ENCODE data around the gene ZFHX3. TPM values are rescaled to one million over a fixed set of nuclear protein-coding genes. Genes with fewer than 3 reads are reported as not detected.

Gene ZFHX3
- total RNA-seq, 2 experiments from 2014 or later: 2.5 to 2.9 TPM

- POLR2A ChIA-PET: interaction anchor here (0.7 kb wide), 1 partner anchor 506 kb away, joined by 3 read pairs; no protein-coding TSS in a partner anchor
- no peak overlapping the region for H3K4me3 Mint-ChIP-seq
- H3K9me3 Mint-ChIP-seq (ENCODE audit: insufficient read depth): no peaks in the 10 kb centered on the region
- H3K4me1 Mint-ChIP-seq (ENCODE audit: low read depth): peaks cover 2% of the 10 kb centered on the region
- H3K36me3 Mint-ChIP-seq (ENCODE audit: low read depth): peaks cover 11% of the 10 kb centered on the region
- H3K27ac Mint-ChIP-seq: no peak overlapping the region
- H3K27me3 Mint-ChIP-seq (ENCODE audit: low read depth): peaks cover 16% of the 10 kb centered on the region
- CTCF ChIA-PET: no interaction called here
- no peak for DNase-seq
- ATAC-seq: no peak
Measured at GRCh38 chr16:72894293-72895151, 153.4 kb downstream of the ZFHX3 start.

DNA sequence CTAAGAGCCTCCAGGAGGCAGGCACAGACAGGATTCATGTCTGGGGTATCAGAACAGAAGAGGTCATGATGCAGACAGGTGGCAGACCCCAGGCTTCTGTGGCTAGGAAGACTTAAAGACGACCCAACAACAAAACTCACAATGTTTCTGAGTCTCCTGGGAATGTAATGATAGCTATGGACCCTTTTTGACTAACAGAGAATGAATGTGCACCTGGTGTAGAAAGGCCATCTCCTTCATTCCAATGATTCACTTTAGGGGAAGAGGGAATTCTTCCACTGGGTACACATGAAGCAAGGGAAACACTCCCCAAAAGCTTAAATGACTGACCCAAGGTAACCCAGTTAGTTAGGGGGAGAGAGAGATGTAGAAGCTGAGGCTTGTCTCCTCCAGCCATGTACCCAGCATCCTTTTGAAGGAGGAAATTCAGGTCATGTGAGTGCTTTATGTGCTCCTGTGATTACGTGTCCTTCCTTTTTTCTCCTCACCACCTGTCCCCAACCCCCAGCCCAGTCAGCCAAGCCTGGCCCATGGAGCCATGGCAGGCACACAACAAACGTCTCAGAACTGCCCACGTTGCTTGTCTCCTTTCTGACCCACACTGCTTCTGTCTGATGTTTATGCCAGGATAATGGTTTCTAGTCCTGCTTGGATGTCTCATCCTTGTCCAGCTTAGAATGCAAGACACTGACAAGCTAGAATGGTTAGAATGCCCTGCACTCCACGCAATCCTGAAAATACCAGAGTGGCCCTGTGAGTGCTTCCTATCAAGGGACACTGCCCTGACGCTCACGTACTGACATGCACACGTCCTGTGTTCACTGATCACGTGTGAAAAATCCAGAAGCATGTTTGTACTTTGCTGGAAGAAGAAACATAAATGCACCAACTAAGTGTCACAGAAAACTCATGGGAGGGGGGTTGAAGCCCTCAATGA lies 156.4 kb downstream of the ZFHX3 start:
- CTCF ChIA-PET: no interaction called here
- Mint-ChIP-seq H3K9me3 (ENCODE audit: insufficient read depth) (no peaks in the 10 kb centered on the region), H3K27me3 (ENCODE audit: low read depth) (peaks cover 3% of the 10 kb centered on the region), H3K36me3 (ENCODE audit: low read depth) (peaks cover 18% of the 10 kb centered on the region), H3K4me1 (ENCODE audit: low read depth) (peaks cover 6% of the 10 kb centered on the region), H3K27ac (no peak overlapping the region), H3K4me3 (no peak overlapping the region)
- DNase-seq: no peak
- no peak for ATAC-seq
- POLR2A ChIA-PET: no interaction called here

DNA sequence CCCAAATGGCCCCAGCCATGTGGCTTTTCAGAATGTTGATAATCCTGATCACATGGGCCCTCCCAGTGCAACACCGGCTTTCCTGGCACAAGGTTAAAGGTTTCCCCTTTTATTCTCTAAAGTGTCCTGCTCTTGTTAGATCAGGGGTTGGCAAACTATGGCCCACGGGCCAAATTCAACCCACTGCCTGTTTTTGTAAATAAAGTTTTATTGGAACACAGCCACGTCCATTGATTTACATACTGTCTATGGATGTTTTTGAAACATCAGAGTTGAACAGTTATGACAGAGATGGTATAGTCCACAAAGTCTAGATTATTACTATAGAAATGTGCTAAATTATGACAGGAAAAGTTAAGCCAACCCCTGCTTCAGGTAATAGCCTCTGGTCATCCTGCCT lies 157.3 kb downstream of the ZFHX3 start:
- Mint-ChIP-seq H3K4me3 (no peak overlapping the region), H3K27ac (no peak overlapping the region), H3K27me3 (ENCODE audit: low read depth) (peaks cover 3% of the 10 kb centered on the region), H3K4me1 (ENCODE audit: low read depth) (peaks cover 6% of the 10 kb centered on the region), H3K36me3 (ENCODE audit: low read depth) (peaks cover 18% of the 10 kb centered on the region), H3K9me3 (ENCODE audit: insufficient read depth) (no peaks in the 10 kb centered on the region)
- DNase-seq: no peak
- ChIA-PET CTCF (no interaction called here), POLR2A (no interaction called here)
- no peak for ATAC-seq

DNA sequence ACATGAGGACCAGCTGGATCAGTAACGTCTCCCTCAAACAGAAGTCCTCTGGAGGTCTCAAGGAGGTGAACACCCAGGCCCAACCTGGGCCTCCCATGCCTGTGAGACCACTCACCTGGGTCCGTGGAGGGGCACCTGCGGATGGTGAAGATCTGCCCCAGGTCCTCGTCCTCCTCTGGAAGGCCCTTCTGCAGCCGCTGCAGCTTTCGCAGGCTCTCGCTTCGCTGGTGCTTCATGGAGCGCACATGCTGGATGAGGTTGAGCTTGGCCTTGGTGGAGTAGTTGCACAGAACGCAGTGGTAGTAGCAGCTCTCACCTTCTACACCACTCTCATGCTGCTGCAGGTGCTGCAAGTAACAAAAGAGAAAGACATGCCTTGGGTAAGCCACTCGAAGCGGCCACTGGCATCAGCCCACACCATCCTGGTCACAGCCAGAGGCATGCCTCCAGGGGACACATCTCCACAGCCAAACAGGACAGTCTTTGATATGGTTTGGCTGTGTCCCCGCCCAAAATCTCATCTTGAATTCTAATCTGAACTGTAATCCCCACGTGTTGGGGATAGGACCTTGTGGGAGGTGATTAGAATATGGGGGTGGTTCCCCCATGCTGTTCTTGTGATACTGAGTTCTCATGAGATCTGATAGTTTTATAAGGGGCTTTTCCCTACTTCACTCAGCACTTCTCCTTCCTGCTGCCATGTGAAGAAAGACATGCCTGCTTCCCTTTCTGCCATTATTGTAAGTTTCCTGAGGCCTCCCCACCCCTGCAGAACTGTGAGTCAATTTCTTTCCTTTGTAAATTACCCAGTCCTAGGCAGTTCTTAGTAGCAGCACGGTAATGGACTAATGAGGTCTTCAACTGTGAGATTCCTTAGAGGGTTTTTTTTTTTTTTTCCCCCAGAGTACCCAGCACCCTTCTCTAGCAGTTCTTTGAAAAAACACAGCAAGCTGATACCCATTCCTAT lies 158.0 kb downstream of the ZFHX3 start:
- POLR2A ChIA-PET: no interaction called here
- Mint-ChIP-seq H3K4me3 (no peak overlapping the region), H3K4me1 (ENCODE audit: low read depth) (peaks cover 6% of the 10 kb centered on the region), H3K9me3 (ENCODE audit: insufficient read depth) (no peaks in the 10 kb centered on the region), H3K27ac (no peak overlapping the region), H3K27me3 (ENCODE audit: low read depth) (peaks cover 7% of the 10 kb centered on the region), H3K36me3 (ENCODE audit: low read depth) (peaks cover 18% of the 10 kb centered on the region)
- ATAC-seq (no peak), DNase-seq (no peak)
- CTCF ChIA-PET: no interaction called here

DNA sequence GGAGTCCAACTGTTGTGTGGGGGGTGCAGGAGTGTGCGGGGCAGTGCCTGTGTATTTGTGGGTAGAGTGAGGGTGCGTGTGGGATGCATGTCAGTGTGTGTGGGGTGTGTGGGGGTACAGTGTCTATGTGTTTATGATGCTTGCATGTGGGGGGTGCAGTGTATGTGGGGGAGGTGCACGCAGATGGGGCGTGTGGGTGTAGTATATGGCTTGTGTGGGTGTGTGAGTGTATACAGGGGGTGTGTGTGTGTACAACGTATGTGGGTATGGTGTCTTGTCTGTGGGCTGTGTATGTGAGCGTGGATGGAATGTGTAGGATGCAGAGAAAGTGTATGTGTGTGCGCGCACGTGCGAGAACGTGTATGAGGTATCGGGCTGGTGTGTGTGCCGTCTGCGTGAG lies 160.4 kb downstream of the ZFHX3 start:
- ATAC-seq: no peak
- no peak overlapping the region for H3K4me3 Mint-ChIP-seq
- peaks cover 22% of the 10 kb centered on the region for H3K4me1 Mint-ChIP-seq (ENCODE audit: low read depth)
- CTCF ChIA-PET: no interaction called here
- POLR2A ChIA-PET: no interaction called here
- H3K9me3 Mint-ChIP-seq (ENCODE audit: insufficient read depth): no peaks in the 10 kb centered on the region
- DNase-seq: no peak
- peaks cover 18% of the 10 kb centered on the region for H3K36me3 Mint-ChIP-seq (ENCODE audit: low read depth)
- H3K27me3 Mint-ChIP-seq (ENCODE audit: low read depth): peaks cover 8% of the 10 kb centered on the region
- H3K27ac Mint-ChIP-seq: no peak overlapping the region

DNA sequence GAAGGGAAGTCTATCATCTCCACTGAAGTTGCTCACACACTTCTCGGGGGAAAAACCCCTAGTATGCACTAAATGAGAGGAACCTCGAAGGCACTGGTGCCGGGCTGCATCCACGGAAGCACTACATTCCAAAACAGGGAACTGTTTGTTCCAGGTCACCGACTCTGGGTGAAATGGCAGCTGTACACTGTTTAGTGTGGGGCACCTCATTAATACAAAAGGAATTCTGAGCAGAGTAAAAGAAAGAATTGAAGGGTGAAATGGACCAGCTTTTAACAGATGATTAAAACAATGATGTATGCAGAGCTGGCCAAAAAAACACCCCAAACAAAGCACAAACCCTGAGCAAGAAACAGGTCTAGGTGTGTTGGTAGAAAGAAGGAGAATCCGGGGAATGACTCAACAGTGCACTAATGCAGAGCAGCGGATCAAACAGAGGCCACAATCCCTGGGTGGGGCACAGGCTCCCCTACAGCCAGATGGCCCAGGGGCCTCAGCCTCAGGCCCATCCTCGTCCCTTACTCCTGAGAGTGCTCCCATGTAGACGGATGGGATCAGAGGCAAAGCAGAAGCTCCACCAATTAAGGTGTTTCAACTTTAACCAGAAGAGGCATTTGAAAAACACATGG lies 161.5 kb downstream of the ZFHX3 start:
- Mint-ChIP-seq H3K27ac (no peak overlapping the region), H3K36me3 (ENCODE audit: low read depth) (peaks cover 18% of the 10 kb centered on the region), H3K9me3 (ENCODE audit: insufficient read depth) (no peaks in the 10 kb centered on the region), H3K4me1 (ENCODE audit: low read depth) (peaks cover 20% of the 10 kb centered on the region), H3K4me3 (no peak overlapping the region), H3K27me3 (ENCODE audit: low read depth) (peaks cover 10% of the 10 kb centered on the region)
- POLR2A ChIA-PET: no interaction called here
- ATAC-seq (no peak), DNase-seq (no peak)
- CTCF ChIA-PET: no interaction called here

- ChIA-PET CTCF (interaction anchor here (1.7 to 1.8 kb wide), 2 partner anchors 28 to 52 kb away, joined by 5 to 6 read pairs; no protein-coding TSS in a partner anchor), POLR2A (interaction anchor here (0.6 kb wide), 1 partner anchor 45 kb away, joined by 4 read pairs; no protein-coding TSS in a partner anchor)
- Mint-ChIP-seq H3K9me3 (ENCODE audit: insufficient read depth) (no peaks in the 10 kb centered on the region), H3K27ac (no peak overlapping the region), H3K4me1 (ENCODE audit: low read depth) (peaks cover 23% of the 10 kb centered on the region), H3K36me3 (ENCODE audit: low read depth) (peaks cover 7% of the 10 kb centered on the region), H3K4me3 (no peak overlapping the region), H3K27me3 (ENCODE audit: low read depth) (peaks cover 10% of the 10 kb centered on the region)
- DNase-seq: no peak
- ATAC-seq: no peak
Measured at GRCh38 chr16:72884573-72884972, 163.4 kb downstream of the ZFHX3 start.

DNA sequence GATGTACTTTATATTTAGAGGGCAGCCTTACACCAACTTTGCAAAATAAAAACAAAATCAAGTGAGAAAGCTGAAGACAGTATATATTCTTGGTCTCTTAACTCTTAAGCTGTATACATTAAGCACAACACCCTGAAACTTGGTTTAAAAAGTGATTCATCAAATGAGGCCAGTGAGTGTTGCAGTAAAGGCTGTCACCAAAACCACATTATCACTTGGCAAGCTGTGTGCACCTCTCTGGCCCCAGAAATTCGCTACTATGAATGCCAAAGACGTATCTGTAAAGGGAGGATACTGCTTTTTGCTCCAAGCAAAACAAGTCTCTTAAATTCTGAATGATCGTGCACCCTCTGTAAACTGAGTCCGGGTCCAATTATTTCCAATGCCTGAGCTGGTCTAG lies 163.9 kb downstream of the ZFHX3 start:
- no peaks in the 10 kb centered on the region for H3K9me3 Mint-ChIP-seq (ENCODE audit: insufficient read depth)
- ATAC-seq (peak; percentile 58), DNase-seq (no peak)
- CTCF ChIA-PET: interaction anchor here (1.2 to 1.8 kb wide), 3 partner anchors 27 to 111 kb away, joined by 3 to 6 read pairs (median 5); no protein-coding TSS in a partner anchor
- H3K4me3 Mint-ChIP-seq: no peak overlapping the region
- peaks cover 7% of the 10 kb centered on the region for H3K36me3 Mint-ChIP-seq (ENCODE audit: low read depth)
- no peak overlapping the region for H3K27ac Mint-ChIP-seq
- H3K27me3 Mint-ChIP-seq (ENCODE audit: low read depth): peaks cover 10% of the 10 kb centered on the region
- peaks cover 23% of the 10 kb centered on the region for H3K4me1 Mint-ChIP-seq (ENCODE audit: low read depth)
- POLR2A ChIA-PET: interaction anchor here (0.6 kb wide), 1 partner anchor 46 kb away, joined by 4 read pairs; no protein-coding TSS in a partner anchor

GRCh38 chr16:72879846-72880245 lies 168.1 kb downstream of the ZFHX3 start:
- ATAC-seq (no peak), DNase-seq (no peak)
- Mint-ChIP-seq H3K27me3 (ENCODE audit: low read depth) (peaks cover 7% of the 10 kb centered on the region), H3K27ac (no peak overlapping the region), H3K4me3 (no peak overlapping the region), H3K4me1 (ENCODE audit: low read depth) (peaks cover 53% of the 10 kb centered on the region), H3K36me3 (ENCODE audit: low read depth) (no peaks in the 10 kb centered on the region), H3K9me3 (ENCODE audit: insufficient read depth) (no peaks in the 10 kb centered on the region)
- POLR2A ChIA-PET: no interaction called here
- CTCF ChIA-PET: no interaction called here

DNA sequence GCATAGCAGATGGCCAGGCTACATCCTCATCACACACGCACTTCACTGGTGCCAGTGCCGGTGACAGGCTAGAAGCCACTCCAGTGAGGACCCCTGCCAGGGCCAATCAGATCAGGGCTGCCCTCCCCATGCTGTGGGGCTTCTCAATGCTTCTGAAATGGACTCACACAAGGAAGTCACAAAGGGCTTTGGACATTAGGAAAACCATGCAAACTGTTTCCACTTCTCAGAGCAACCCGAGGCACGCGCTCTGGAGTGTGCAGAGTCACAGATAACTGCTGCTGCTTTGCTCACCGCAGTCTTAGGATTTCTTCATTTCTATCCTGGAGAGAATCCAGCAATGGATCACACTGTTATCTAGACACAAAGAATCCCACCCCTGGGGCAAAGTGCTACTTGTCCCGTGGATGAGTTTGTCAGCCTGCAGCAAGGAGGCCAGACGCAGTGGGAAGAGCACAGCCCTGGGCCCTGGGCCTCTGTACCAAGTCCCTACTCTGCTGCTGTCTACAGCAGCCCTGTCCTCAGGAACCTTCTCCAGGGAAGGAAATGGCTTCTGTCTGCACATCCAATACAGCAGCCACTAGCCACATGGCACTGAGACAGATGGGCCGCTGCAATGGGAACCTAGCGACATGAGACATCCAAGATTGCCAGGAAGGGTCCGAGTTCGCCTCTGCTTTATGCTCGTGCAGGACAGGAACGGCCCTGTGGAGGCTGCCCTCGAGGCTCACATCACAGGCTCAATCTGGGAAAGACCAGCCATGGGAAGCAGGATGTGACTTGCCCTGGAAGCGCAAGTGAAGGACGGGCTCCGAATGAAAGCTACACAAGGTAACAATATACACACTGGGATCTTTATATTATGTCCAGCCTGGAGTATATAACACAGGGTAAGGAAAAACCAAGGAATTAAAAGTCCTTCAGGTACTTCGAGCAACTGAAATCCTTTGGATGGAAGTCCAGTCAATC lies 169.3 kb downstream of the ZFHX3 start:
- no peaks in the 10 kb centered on the region for H3K9me3 Mint-ChIP-seq (ENCODE audit: insufficient read depth)
- peaks cover 47% of the 10 kb centered on the region for H3K4me1 Mint-ChIP-seq (ENCODE audit: low read depth)
- ChIA-PET CTCF (interaction anchor here (1.1 kb wide), 1 partner anchor 22 kb away, joined by 3 read pairs; no protein-coding TSS in a partner anchor), POLR2A (no interaction called here)
- no peak overlapping the region for H3K4me3 Mint-ChIP-seq
- ATAC-seq: no peak
- peaks cover 7% of the 10 kb centered on the region for H3K27me3 Mint-ChIP-seq (ENCODE audit: low read depth)
- peaks cover 2% of the 10 kb centered on the region for H3K36me3 Mint-ChIP-seq (ENCODE audit: low read depth)
- DNase-seq: no peak
- H3K27ac Mint-ChIP-seq: peak overlapping the region; percentile 20

All from activated CD8-positive, alpha-beta T cell treated with anti-CD3 and anti-CD28 coated beads, Interleukin-2, amount 10 ng/mL, durations not matched to agents 7 days and 5 days (primary cell).